GM18511 (cell line): ENCODE results near the gene FAM120A.
A peak's percentile ranks its signal among the peaks of the same experiment; 100 is the strongest.

Source experiments
- ATAC-seq: cut with Tn5 transposase; IDR thresholded peaks from one replicate; pipeline ENCODE4 v1.9.1; 2021; ENCODE audit warnings: mild to moderate bottlenecking, moderate library complexity; ENCODE audit not compliant: unreplicated experiment

Gene FAM120A

GRCh38 chr9:93440896-93441580, 10.4 kb upstream of the FAM120A start:
- no peak for ATAC-seq

- ATAC-seq: no peak
Observed at GRCh38 chr9:93446073-93446472, 5.4 kb upstream of the FAM120A start.

GRCh38 chr9:93447655-93448054, 3.8 kb upstream of the FAM120A start:
- ATAC-seq: no peak

- ATAC-seq: peak; percentile 23
Observed at GRCh38 chr9:93451849-93452709, 594 bp downstream of the FAM120A start.

- no peak for ATAC-seq
Observed at GRCh38 chr9:93452710-93453046, 1.2 kb downstream of the FAM120A start.

- peak; percentile 62 for ATAC-seq
Observed at GRCh38 chr9:93453047-93453914, 1.8 kb downstream of the FAM120A start, which contains the start of gene FAM120AOS. Gene FAM120AOS (minus strand): TSS chr9:93453581. CDS start chr9:93452709, 872 bp downstream.

- ATAC-seq: no peak
Observed at GRCh38 chr9:93456022-93456421, 4.5 kb downstream of the FAM120A start.

GRCh38 chr9:93456504-93456903, 5.0 kb downstream of the FAM120A start:
- no peak for ATAC-seq

- ATAC-seq: no peak
Observed at GRCh38 chr9:93457006-93457405, 5.5 kb downstream of the FAM120A start.

GRCh38 chr9:93458712-93459111, 7.2 kb downstream of the FAM120A start:
- ATAC-seq: no peak

- no peak for ATAC-seq
Observed at GRCh38 chr9:93459432-93459847, 8.0 kb downstream of the FAM120A start.

GRCh38 chr9:93460689-93461413, 9.4 kb downstream of the FAM120A start:
- ATAC-seq: no peak

- ATAC-seq: no peak
Observed at GRCh38 chr9:93461414-93461743, 9.9 kb downstream of the FAM120A start.

- no peak for ATAC-seq
Observed at GRCh38 chr9:93461821-93462220, 10.3 kb downstream of the FAM120A start.

GRCh38 chr9:93463638-93464248, 12.3 kb downstream of the FAM120A start:
- ATAC-seq: no peak

- ATAC-seq: peak; percentile 61
Observed at GRCh38 chr9:93464395-93464794, 12.9 kb downstream of the FAM120A start.

- ATAC-seq: no peak
Observed at GRCh38 chr9:93464876-93465275, 13.4 kb downstream of the FAM120A start.

GRCh38 chr9:93465855-93466254, 14.4 kb downstream of the FAM120A start:
- no peak for ATAC-seq

GRCh38 chr9:93466416-93467061, 15.1 kb downstream of the FAM120A start:
- ATAC-seq: no peak

- ATAC-seq: no peak
Observed at GRCh38 chr9:93467062-93467416, 15.6 kb downstream of the FAM120A start.
